ENCODE measurements around the gene PLG.
A peak's percentile ranks its signal among the peaks of the same experiment; 100 is the strongest.
"Not testable (repeated sequence)": the region's sequence is repeated elsewhere in the genome, so short reads cannot be mapped to it uniquely, and the experiment has no call there.

PLG gene

DNA sequence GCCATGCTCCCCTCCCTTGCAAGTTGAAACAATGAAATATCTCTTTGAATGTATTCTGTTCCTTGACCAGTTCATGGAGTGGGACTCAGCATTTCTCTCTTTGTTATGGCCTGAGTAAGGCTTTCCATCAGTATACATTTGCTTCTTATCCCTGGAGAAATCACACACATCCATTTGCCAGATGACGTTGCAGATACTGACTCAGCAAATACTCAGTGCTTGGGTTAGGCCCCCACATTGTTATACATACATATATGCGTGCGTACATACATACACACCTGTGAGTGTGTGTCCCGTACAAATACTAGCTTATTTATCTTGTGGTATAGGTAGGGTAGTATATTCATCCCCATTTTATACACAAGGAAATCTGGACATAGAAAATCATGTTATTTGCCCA is 72.4 kb downstream of the PLG start:
- TF ChIP-seq, protein P1, sequence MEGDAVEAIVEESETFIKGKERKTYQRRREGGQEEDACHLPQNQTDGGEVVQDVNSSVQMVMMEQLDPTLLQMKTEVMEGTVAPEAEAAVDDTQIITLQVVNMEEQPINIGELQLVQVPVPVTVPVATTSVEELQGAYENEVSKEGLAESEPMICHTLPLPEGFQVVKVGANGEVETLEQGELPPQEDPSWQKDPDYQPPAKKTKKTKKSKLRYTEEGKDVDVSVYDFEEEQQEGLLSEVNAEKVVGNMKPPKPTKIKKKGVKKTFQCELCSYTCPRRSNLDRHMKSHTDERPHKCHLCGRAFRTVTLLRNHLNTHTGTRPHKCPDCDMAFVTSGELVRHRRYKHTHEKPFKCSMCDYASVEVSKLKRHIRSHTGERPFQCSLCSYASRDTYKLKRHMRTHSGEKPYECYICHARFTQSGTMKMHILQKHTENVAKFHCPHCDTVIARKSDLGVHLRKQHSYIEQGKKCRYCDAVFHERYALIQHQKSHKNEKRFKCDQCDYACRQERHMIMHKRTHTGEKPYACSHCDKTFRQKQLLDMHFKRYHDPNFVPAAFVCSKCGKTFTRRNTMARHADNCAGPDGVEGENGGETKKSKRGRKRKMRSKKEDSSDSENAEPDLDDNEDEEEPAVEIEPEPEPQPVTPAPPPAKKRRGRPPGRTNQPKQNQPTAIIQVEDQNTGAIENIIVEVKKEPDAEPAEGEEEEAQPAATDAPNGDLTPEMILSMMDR (conservative IDR thresholded peaks at IDR 0.05; ENCODE audit: low read depth): no peak
- DNase-seq (ENCODE audit: low spot score): no peak
- ChIA-PET CTCF (no interaction called here), POLR2A (ENCODE audit: low non-redundant PET) (no interaction called here)
- H3K27ac ChIP-seq: no peak overlapping the region

DNA sequence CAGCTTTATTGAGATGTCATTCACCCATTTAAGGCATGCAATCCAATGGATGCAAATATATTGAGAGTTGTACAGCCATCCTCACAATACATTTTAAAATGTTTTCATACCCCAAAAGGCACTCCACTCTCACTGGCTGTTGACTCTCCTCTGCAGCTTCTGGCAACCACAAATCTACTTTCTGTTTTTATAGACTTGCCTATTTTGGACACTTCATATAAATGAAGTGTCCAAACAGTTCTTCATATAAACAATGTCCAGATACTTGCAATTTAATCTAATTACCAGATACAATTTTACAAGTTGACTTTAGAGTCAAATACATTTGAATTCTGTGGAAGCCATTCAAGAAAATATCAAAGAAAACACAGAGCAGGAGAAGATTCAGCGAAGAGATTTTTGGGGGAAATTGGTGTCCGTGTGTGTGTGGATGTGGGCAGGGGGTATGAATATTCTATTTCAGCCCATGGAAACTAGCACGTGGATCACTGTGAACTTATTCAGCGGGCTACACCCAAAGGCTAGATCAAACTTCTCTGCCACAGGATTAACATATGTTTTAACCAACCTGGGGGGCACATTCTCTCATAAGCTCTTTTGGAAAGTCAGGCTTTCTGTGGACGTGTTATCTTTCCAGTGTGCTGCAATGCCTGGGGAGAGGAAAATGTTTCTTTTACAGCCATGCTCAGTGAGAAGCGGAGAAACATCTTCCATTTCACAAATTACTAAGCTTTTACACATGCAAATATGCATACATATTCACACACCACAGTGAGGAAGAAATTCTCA is 73.9 kb downstream of the PLG start:
- no peak overlapping the region for H3K27ac ChIP-seq
- CTCF ChIA-PET: no interaction called here
- DNase-seq (ENCODE audit: low spot score): no peak
- POLR2A ChIA-PET (ENCODE audit: low non-redundant PET): no interaction called here
- TF ChIP-seq, protein P1 (conservative IDR thresholded peaks at IDR 0.05; ENCODE audit: low read depth): no peak

DNA sequence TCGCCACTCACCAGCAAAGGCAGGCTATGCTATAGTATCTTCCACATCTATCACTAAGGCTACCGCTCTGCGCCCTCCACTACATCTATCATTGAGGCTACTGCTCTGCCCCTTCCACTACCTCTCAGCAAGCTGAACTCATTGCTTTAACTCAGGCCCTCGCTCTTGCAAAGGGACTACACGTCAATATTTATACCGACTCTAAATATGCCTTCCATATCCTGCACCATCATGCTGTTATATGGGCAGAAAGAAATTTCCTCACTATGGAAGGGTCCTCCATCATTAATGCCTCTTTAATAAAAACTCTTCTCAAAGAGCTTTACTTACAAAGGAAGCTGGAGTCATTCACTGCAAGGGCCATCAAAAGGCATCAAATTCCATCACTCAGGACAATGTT is 77.1 kb downstream of the PLG start:
- H3K27ac ChIP-seq; DNase-seq (ENCODE audit: low spot score); POLR2A ChIA-PET (ENCODE audit: low non-redundant PET): not testable (repeated sequence)
- CTCF ChIA-PET: interaction anchor here (0.6 kb wide), 1 partner anchor 46 kb away, joined by 4 read pairs; no protein-coding TSS in a partner anchor

- CTCF ChIA-PET; H3K27ac ChIP-seq; DNase-seq (ENCODE audit: low spot score); POLR2A ChIA-PET (ENCODE audit: low non-redundant PET): not testable (repeated sequence)
Measured at GRCh38 chr6:160780656-160781055, 78.6 kb downstream of the PLG start.

GRCh38 chr6:160781298-160781697 is 79.3 kb downstream of the PLG start:
- TF ChIP-seq, protein P1 (conservative IDR thresholded peaks at IDR 0.05; ENCODE audit: low read depth): no peak
- DNase-seq (ENCODE audit: low spot score): no peak
- CTCF ChIA-PET: no interaction called here

GRCh38 chr6:160782228-160782627 is 80.2 kb downstream of the PLG start:
- DNase-seq (ENCODE audit: low spot score): no peak
- TF ChIP-seq, protein P1 (conservative IDR thresholded peaks at IDR 0.05; ENCODE audit: low read depth): no peak
- POLR2A ChIA-PET (ENCODE audit: low non-redundant PET): no interaction called here
- no peak overlapping the region for H3K27ac ChIP-seq
- CTCF ChIA-PET: no interaction called here

More at GRCh38 chr6:160781298-160781697, 79.3 kb downstream of the PLG start:
- H3K27ac ChIP-seq: no peak overlapping the region
- POLR2A ChIA-PET (ENCODE audit: low non-redundant PET): no interaction called here

- H3K27ac ChIP-seq: no peak overlapping the region
- POLR2A ChIA-PET (ENCODE audit: low non-redundant PET): no interaction called here
- CTCF ChIA-PET: interaction anchor here (0.6 to 1.4 kb wide), 2 partner anchors 17 to 1543 kb away, joined by 4 to 5 read pairs; no protein-coding TSS in a partner anchor
- TF ChIP-seq, protein P1 (conservative IDR thresholded peaks at IDR 0.05; ENCODE audit: low read depth): no peak
- no peak for DNase-seq (ENCODE audit: low spot score)
Measured at GRCh38 chr6:160783741-160784140, 81.7 kb downstream of the PLG start.

GRCh38 chr6:160788126-160788525 is 86.1 kb downstream of the PLG start:
- DNase-seq (ENCODE audit: low spot score); CTCF ChIA-PET; POLR2A ChIA-PET (ENCODE audit: low non-redundant PET): not testable (repeated sequence)
- peak overlapping the region; percentile 62 for H3K27ac ChIP-seq

Measured in RWPE1 (cell line).